H1 (cell line): ENCODE data around the gene EFCAB10. TPM values are rescaled to one million over a fixed set of nuclear protein-coding genes. Genes with fewer than 3 reads are reported as not detected.

Experiments used
- CTCF ChIA-PET: fragments of 300-600 bp; sonication (Branson Sonifier 250); formaldehyde crosslinking; loops from one replicate; lab custom pipeline; 2021; ENCODE audit not compliant: partially characterized antibody; lab: Charles Lee
- POLR2A ChIA-PET: fragments of 300-600 bp; sonication (Branson Sonifier 250); formaldehyde crosslinking; loops from one replicate; lab custom pipeline; 2021; ENCODE audit warnings: inconsistent platforms; ENCODE audit not compliant: partially characterized antibody; lab: Charles Lee
- DNase-seq, 2 experiments: peaks; one replicate each; pipeline versions ENCODE4 v3.0.0 to v3.0.0-alpha.2; 2010 to 2022; ENCODE audit warnings: low spot score in 2 of 2, low read depth in 1 of 2, mixed read lengths in 1 of 2
- FAIRE-seq: peaks from 2 replicates; lab custom pipeline; 2011; peaks lifted over from hg19 to GRCh38; lab: Jason Lieb, UNC
- H2AFZ ChIP-seq: 2 replicates; pipeline ENCODE4 v1.8.1; 2012; ENCODE audit warnings: low read length, inconsistent platforms
- H2AK5ac ChIP-seq: 2 replicates; pipeline ENCODE4 v1.6.1; 2013; ENCODE audit warnings: low read depth, low read length
- H2BK120ac ChIP-seq: replicated peaks from 2 replicates; pipeline ENCODE3; 2013; ENCODE audit warnings: low read depth, low read length, inconsistent platforms
- H2BK12ac ChIP-seq: 2 replicates; pipeline ENCODE4 v1.6.1; 2013; ENCODE audit warnings: low read depth, low read length
- H2BK15ac ChIP-seq: 2 replicates; pipeline ENCODE4 v1.6.1; 2013; ENCODE audit warnings: low read length
- H2BK20ac ChIP-seq: 2 replicates; pipeline ENCODE4 v1.6.1; 2013; ENCODE audit warnings: low read length
- H2BK5ac ChIP-seq: 2 replicates; pipeline ENCODE4 v1.6.1; 2013; ENCODE audit warnings: low read depth, low read length
- H3K14ac ChIP-seq: 2 replicates; pipeline ENCODE4 v1.6.1; 2013; ENCODE audit warnings: inconsistent platforms; ENCODE audit not compliant: insufficient read length
- H3K18ac ChIP-seq: 2 replicates; pipeline ENCODE4 v1.6.1; 2013; ENCODE audit warnings: low read length; ENCODE audit errors: extremely low read depth
- H3K23ac ChIP-seq: 2 replicates; pipeline ENCODE4 v1.6.1; 2013; ENCODE audit warnings: inconsistent platforms; ENCODE audit not compliant: insufficient read length
- H3K23me2 ChIP-seq: 2 replicates; pipeline ENCODE4 v1.6.1; 2013; ENCODE audit warnings: low read depth, low read length
- H3K27ac ChIP-seq: 2 replicates; pipeline ENCODE4 v1.6.1; 2011; ENCODE audit warnings: low read depth, low read length, inconsistent platforms
- H3K27me3 ChIP-seq, 4 experiments: replicated peaks in 1 of 4; 1 replicate in 1 of 4; 2 replicates in 3 of 4; pipeline versions ENCODE4 v1.6.1 to v1.8.1; 2011 to 2013; ENCODE audit warnings: low read length in 3 of 4, mild to moderate bottlenecking in 3 of 4, inconsistent platforms in 2 of 4, mixed read lengths in 2 of 4, moderate library complexity in 1 of 4; ENCODE audit not compliant: control insufficient read depth in 3 of 4, insufficient read depth in 3 of 4; ENCODE audit errors: extremely low read depth in 1 of 4
- H3K36me3 ChIP-seq, 4 experiments: 2 replicates each; pipeline versions ENCODE4 v1.6.1 to v1.8.1; 2011 to 2013; ENCODE audit warnings: mild to moderate bottlenecking in 4 of 4, low read length in 3 of 4, moderate library complexity in 2 of 4, control low read depth in 1 of 4, inconsistent platforms in 1 of 4; ENCODE audit not compliant: insufficient read depth in 4 of 4, control insufficient read depth in 2 of 4
- H3K4ac ChIP-seq: replicated peaks from 2 replicates; pipeline ENCODE3; 2013; ENCODE audit warnings: low read length, low read depth, mixed read lengths, inconsistent platforms; ENCODE audit not compliant: insufficient read length
- H3K4me1 ChIP-seq, 4 experiments: replicated peaks in 1 of 4; 1 replicate in 1 of 4; 2 replicates in 3 of 4; pipeline versions ENCODE4 v1.6.1 to v1.8.1; 2011 to 2013; ENCODE audit warnings: low read length in 3 of 4, inconsistent platforms in 2 of 4, mixed read lengths in 1 of 4; ENCODE audit not compliant: insufficient read depth in 4 of 4, control insufficient read depth in 3 of 4
- H3K4me2 ChIP-seq, 2 experiments: 2 replicates each; pipeline versions ENCODE4 v1.6.1 to v1.8.1; 2011 to 2013; ENCODE audit warnings: low read depth in 2 of 2, low read length in 2 of 2, control low read depth in 1 of 2, inconsistent platforms in 1 of 2, mild to moderate bottlenecking in 1 of 2; ENCODE audit not compliant: insufficient read depth in 1 of 2
- H3K4me3 ChIP-seq, 4 experiments: fragments of 200-600, 300-600 bp in 1 of 4; sonication (generic), shearing (Covaris generic), sonication (Bioruptor Twin) in 1 of 4; 2 replicates each; pipeline versions ENCODE4 v1.5.1 to v1.8.1; 2011 to 2016; ENCODE audit warnings: low read length in 4 of 4, low read depth in 3 of 4, control low read depth in 2 of 4, inconsistent platforms in 2 of 4, mild to moderate bottlenecking in 2 of 4, mixed read lengths in 1 of 4, moderate library complexity in 1 of 4; ENCODE audit not compliant: insufficient read depth in 2 of 4; ENCODE audit errors: extremely low read depth in 1 of 4
- H3K56ac ChIP-seq: replicated peaks from 2 replicates; pipeline ENCODE3; 2013; ENCODE audit warnings: low read depth, mild to moderate bottlenecking, mixed read lengths, low read length, inconsistent platforms; ENCODE audit not compliant: insufficient read length
- H3K79me1 ChIP-seq: 2 replicates; pipeline ENCODE4 v1.6.1; 2013; ENCODE audit warnings: low read depth, low read length, control low read depth
- H3K79me2 ChIP-seq, 2 experiments: 2 replicates each; pipeline versions ENCODE4 v1.6.1 to v1.8.1; 2012 to 2013; ENCODE audit warnings: low read length in 2 of 2, mild to moderate bottlenecking in 2 of 2, inconsistent platforms in 1 of 2; ENCODE audit not compliant: insufficient read depth in 2 of 2, control insufficient read depth in 1 of 2
- H3K9ac ChIP-seq, 4 experiments: replicated peaks in 1 of 4; 1 replicate in 1 of 4; 2 replicates in 3 of 4; pipeline versions ENCODE4 v1.6.1 to v1.8.1; 2011 to 2013; ENCODE audit warnings: low read depth in 3 of 4, low read length in 3 of 4, control low read depth in 2 of 4, mild to moderate bottlenecking in 2 of 4, moderate library complexity in 2 of 4, inconsistent platforms in 1 of 4; ENCODE audit errors: extremely low read depth in 1 of 4
- H3K9me3 ChIP-seq, 2 experiments: 2 replicates each; pipeline versions ENCODE4 v1.6.1 to v1.8.1; 2012 to 2013; ENCODE audit warnings: mild to moderate bottlenecking in 2 of 2, moderate library complexity in 2 of 2, control low read depth in 1 of 2, inconsistent platforms in 1 of 2, low read depth in 1 of 2, low read length in 1 of 2, mixed read lengths in 1 of 2; ENCODE audit not compliant: insufficient read depth in 2 of 2
- H4K20me1 ChIP-seq, 2 experiments: replicated peaks in 1 of 2; 2 replicates each; pipeline versions ENCODE3 to v1.8.1; 2011 to 2013; ENCODE audit warnings: inconsistent platforms in 2 of 2, low read length in 2 of 2, mild to moderate bottlenecking in 1 of 2; ENCODE audit not compliant: insufficient read depth in 2 of 2, control insufficient read depth in 1 of 2
- H4K5ac ChIP-seq: 2 replicates; pipeline ENCODE4 v1.6.1; 2013; ENCODE audit warnings: low read length, low read depth, mixed read lengths, inconsistent platforms; ENCODE audit not compliant: insufficient read length
- H4K8ac ChIP-seq: 2 replicates; pipeline ENCODE4 v1.8.0; 2013; ENCODE audit warnings: mild to moderate bottlenecking, moderate library complexity, low read length, inconsistent platforms; ENCODE audit not compliant: insufficient read depth; ENCODE audit errors: extremely low read depth
- H4K91ac ChIP-seq: replicated peaks from 2 replicates; pipeline ENCODE3; 2013; ENCODE audit warnings: low read length, mixed read lengths, inconsistent platforms; ENCODE audit not compliant: insufficient read length
- CTBP2 ChIP-seq: IDR thresholded peaks from 2 replicates; pipeline ENCODE4 v1.7.0; 2011; ENCODE audit warnings: borderline replicate concordance, mild to moderate bottlenecking, moderate library complexity, mixed read lengths, low read length; ENCODE audit not compliant: insufficient read depth, insufficient read length
- EGR1 ChIP-seq: IDR thresholded peaks from 2 replicates; pipeline ENCODE4 v1.6.1; 2011; ENCODE audit warnings: low read depth, low read length, borderline replicate concordance
- EP300 ChIP-seq, 2 experiments: IDR thresholded peaks; 1 replicate in 1 of 2; 2 replicates in 1 of 2; pipeline ENCODE4 v1.6.1; 2011 to 2012; ENCODE audit warnings: low read depth in 2 of 2, low read length in 2 of 2, mild to moderate bottlenecking in 2 of 2, borderline replicate concordance in 1 of 2, inconsistent platforms in 1 of 2, moderate library complexity in 1 of 2
- EZH2 ChIP-seq: fragments of 200-600 bp; sonication (generic); IDR thresholded peaks from 2 replicates; pipeline ENCODE4 v1.7.1; 2012; ENCODE audit warnings: low read depth, mild to moderate bottlenecking, moderate library complexity, low read length, inconsistent platforms; ENCODE audit not compliant: severe bottlenecking
- KDM1A ChIP-seq: fragments of 200-600, 300-600 bp; sonication (generic); IDR thresholded peaks from 2 replicates; pipeline ENCODE4 v1.7.1; 2016; ENCODE audit warnings: mild to moderate bottlenecking, low read length, borderline replicate concordance
- KDM5A ChIP-seq: fragments of 200-600 bp; IDR thresholded peaks from 2 replicates; pipeline ENCODE4 v1.7.1; 2012; ENCODE audit warnings: mild to moderate bottlenecking, low read length, inconsistent platforms, mixed read lengths
- PHF8 ChIP-seq: fragments of 200-600 bp; sonication (generic); conservative IDR thresholded peaks from 2 replicates; pipeline ENCODE4 v1.7.1; 2012; ENCODE audit warnings: low read depth, mild to moderate bottlenecking, inconsistent platforms, low read length, moderate library complexity
- POLR2A ChIP-seq, 2 experiments: IDR thresholded peaks; 1 replicate in 1 of 2; 2 replicates in 1 of 2; pipeline ENCODE4 v1.6.1; 2011; ENCODE audit warnings: low read depth in 2 of 2, low read length in 2 of 2, mild to moderate bottlenecking in 2 of 2; ENCODE audit errors: control extremely low read depth in 1 of 2
- POU5F1 ChIP-seq: IDR thresholded peaks from 2 replicates; pipeline ENCODE4 v1.6.1; 2011; ENCODE audit warnings: low read depth, mild to moderate bottlenecking, low read length, moderate library complexity
- RNF2 ChIP-seq: fragments of 200-900, 300-1000 bp; sonication (generic); IDR thresholded peaks from 2 replicates; pipeline ENCODE4 v1.7.1; 2016; ENCODE audit warnings: borderline replicate concordance, low read depth, mild to moderate bottlenecking, antibody characterized with exemption, low read length; ENCODE audit not compliant: poor library complexity, severe bottlenecking; ENCODE audit errors: missing control alignments
- RXRA ChIP-seq: IDR thresholded peaks from 2 replicates; pipeline ENCODE4 v1.6.1; 2011; ENCODE audit warnings: low read depth, mild to moderate bottlenecking, low read length, moderate library complexity; ENCODE audit not compliant: insufficient read depth
- SP2 ChIP-seq: IDR thresholded peaks from 2 replicates; pipeline ENCODE4 v1.6.1; 2012; ENCODE audit warnings: mild to moderate bottlenecking, low read length, inconsistent platforms
- TCF12 ChIP-seq: IDR thresholded peaks from 2 replicates; pipeline ENCODE4 v1.6.1; 2011; ENCODE audit warnings: low read depth, mild to moderate bottlenecking, low read length
- TEAD4 ChIP-seq: IDR thresholded peaks from 2 replicates; pipeline ENCODE4 v1.6.1; 2012; ENCODE audit warnings: low read depth, low read length, inconsistent platforms, mixed read lengths
- WGBS, 2 experiments: shearing (Covaris generic) in 1 of 2; methylation state at CpG; one replicate each; pipeline versions ENCODE4 v1.1.6 to v1.1.7; 2013 to 2015; ENCODE audit warnings: low lambda C conversion rate in 2 of 2, mixed read lengths in 2 of 2, inconsistent platforms in 1 of 2, low coverage in 1 of 2, missing lambda C conversion rate in 1 of 2; ENCODE audit not compliant: insufficient replicate concordance in 2 of 2, insufficient coverage in 1 of 2, insufficient read length in 1 of 2; ENCODE audit errors: extremely low coverage in 1 of 2, missing lambda C conversion rate in 1 of 2; 5-methylcytosine and 5-hydroxymethylcytosine counted together
- polyA plus RNA-seq, 7 experiments: library from polyadenylated mRNA; depleted of rRNA in 3 of 7; stranded (reverse) in 5 of 7; unstranded in 2 of 7; fragments of >200 nt in 5 of 7; fragments of 200-250 nt in 2 of 7; gene quantifications; 1 replicate in 5 of 7; 2 replicates in 1 of 7; 4 replicates in 1 of 7; pipeline versions ENCODE4 v1.2.1 to v1.2.3, GENCODE V29; 2011 to 2013; ENCODE audit warnings: missing spikeins in 2 of 7, mixed read lengths in 2 of 7
- total RNA-seq: library from RNA; stranded (reverse); fragmentation: NEBNext Ultra II Directional; extraction: Animal tissue kit (Norgen Biotek cat#: 25700); gene quantifications from 2 replicates; pipeline ENCODE4 v1.2.1, GENCODE V29; 2021

The EFCAB10 gene
- total and polyA plus RNA-seq, 2 of the 8 experiments (the other 6 are each of a cell fraction or from before 2014, with no cell fraction given): 0.80 to 3.1 TPM

DNA sequence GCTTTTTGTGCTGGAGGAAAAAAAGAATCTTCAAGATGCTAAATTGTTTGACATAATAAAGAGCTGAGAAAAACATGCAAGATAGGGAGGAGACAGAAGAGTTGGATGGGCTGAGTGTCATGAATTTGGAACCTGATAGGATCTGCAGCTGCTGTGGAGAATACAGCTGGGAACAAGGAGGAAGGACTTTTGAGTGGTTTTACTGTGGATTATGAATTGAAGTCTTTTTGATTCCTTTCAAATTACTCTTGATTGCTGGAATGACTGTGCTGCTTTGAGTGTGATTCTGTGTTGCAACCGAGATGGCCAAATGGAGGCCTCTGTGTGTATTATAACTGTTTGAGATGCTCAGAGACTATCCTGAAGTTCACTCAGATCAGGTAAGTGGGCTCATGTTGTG is 4.0 kb downstream of the EFCAB10 start:
- Histone ChIP-seq H3K9ac (no peak overlapping the region), H3K9me3 (no peaks in the 10 kb centered on the region; a peak in 1 of 4 replicates), H4K5ac (no peak overlapping the region), H2AK5ac (no peak overlapping the region), H3K79me2 (no peaks in the 10 kb centered on the region), H3K4me1 (peaks cover 0 to 5% (median 1%) of the 10 kb centered on the region in 4 experiments; a peak in 3 of 7 replicates), H3K79me1 (no peaks in the 10 kb centered on the region), H2AFZ (no peak overlapping the region), H3K27ac (no peak overlapping the region), H3K4me3 (no peak overlapping the region), H3K14ac (no peak overlapping the region), H2BK15ac (no peak overlapping the region), H3K36me3 (no peaks in the 10 kb centered on the region), H4K20me1 (no peaks in the 10 kb centered on the region), H2BK12ac (no peak overlapping the region), H2BK5ac (no peak overlapping the region), H4K91ac (no peak overlapping the region), H2BK120ac (no peak overlapping the region), H3K4ac (no peak overlapping the region), H3K23ac (no peak overlapping the region), H4K8ac (no peak overlapping the region), H3K27me3 (no peaks in the 10 kb centered on the region), H3K23me2 (peaks cover 3% of the 10 kb centered on the region; the same call in 1 of the 2 replicates), H2BK20ac (no peak overlapping the region), H3K4me2 (no peak overlapping the region), H3K56ac (no peak overlapping the region), H3K18ac (no peak overlapping the region)
- POLR2A ChIA-PET: interaction anchor here (0.6 to 1.3 kb wide), 2 partner anchors 63 to 186 kb away, joined by 3 read pairs; no protein-coding TSS in a partner anchor
- no peak for DNase-seq
- CTCF ChIA-PET: interaction anchor here (1.7 kb wide), 1 partner anchor 46 kb away, joined by 7 read pairs; the partner anchor contains the start of gene RINT1
- WGBS, 2 experiments: 90% methylated on average over 1 of the region's 1 CpG; no CpG with 5 or more reads in 1 of the 2 experiments
- FAIRE-seq: no peak
- TF ChIP-seq KDM1A (no peak), TCF12 (no peak), RXRA (no peak), KDM5A (no peak), CTBP2 (no peak), EGR1 (no peak), RNF2 (no peak), TEAD4 (no peak), PHF8 (no peak), EP300 (IDR thresholded peaks at IDR 0.05; ENCODE audit: borderline replicate concordance in 1 of 2, low read depth in 2 of 2, low read length in 2 of 2) (no peak), SP2 (no peak), POLR2A (IDR thresholded peaks at IDR 0.05; ENCODE audit: control extremely low read depth in 1 of 2, low read depth in 2 of 2, low read length in 2 of 2) (no peak), POU5F1 (no peak), EZH2 (no peak)
